Measurements from ENCODE around the gene EARS2.

GRCh38 chr16:23484510-23485256 lies 72.5 kb downstream of the EARS2 start:
- TF ChIP-seq CTCF (IDR thresholded peaks at IDR 0.05) (no peak), ZFX (IDR thresholded peaks at IDR 0.05; ENCODE audit: borderline replicate concordance) (no peak)

Data from 22Rv1 (cell line).